Measurements from ENCODE around the gene TTI1.

TTI1 gene

DNA sequence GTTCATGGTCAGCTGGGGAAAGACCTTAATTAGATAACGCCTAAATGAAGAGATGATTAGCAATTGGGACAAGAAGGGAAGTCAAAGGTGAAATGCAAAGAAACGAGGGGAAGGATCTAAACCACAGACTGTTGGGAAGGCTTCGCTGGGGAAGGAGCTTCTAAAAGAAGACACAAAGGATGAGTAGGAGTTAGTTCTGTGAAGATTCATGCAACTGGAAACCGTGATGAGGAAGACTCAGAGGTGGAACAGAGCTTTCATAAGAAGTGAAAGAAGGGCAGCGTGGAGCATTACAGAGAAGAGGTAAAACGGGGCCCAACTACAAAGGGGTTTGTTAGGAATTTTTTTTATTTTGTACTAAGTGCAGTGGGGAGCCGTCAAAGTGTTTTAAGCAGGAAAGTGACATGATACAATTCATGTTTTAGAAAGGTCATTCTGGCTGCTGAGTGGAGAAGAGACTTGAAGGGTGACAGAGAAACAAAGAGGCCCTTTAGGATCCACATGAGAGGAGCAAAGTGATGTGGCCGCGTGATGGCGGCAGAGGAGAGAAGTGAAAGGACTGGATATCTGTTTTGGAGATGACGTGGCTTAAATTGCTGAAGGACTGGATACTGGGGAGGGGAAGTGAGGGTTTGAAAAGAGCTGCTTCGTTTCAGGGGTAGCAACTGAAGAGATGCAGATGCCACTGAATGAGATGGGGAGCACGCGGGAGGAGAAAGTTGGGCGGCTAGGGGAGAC, 33.6 kb downstream of the TTI1 start:
- Histone ChIP-seq H3K27me3 (ENCODE audit: insufficient read depth, low read length) (no peaks in the 10 kb centered on the region), H3K4me3 (ENCODE audit: low read depth, low read length) (no peak overlapping the region), H3K4me1 (ENCODE audit: control insufficient read depth, insufficient read depth, low read length, unreplicated experiment) (peaks cover 28% of the 10 kb centered on the region), H3K27ac (ENCODE audit: low read depth, low read length) (no peak overlapping the region), H3K79me2 (ENCODE audit: control insufficient read depth, insufficient read depth, low read length, unreplicated experiment) (no peaks in the 10 kb centered on the region), H3K36me3 (ENCODE audit: insufficient read depth, low read length) (peaks cover 15% of the 10 kb centered on the region; the same call in 1 of the 2 replicates), H2AFZ (ENCODE audit: low read length, unreplicated experiment) (no peak overlapping the region)

GRCh38 chr20:37997516-37997915, 35.7 kb downstream of the TTI1 start:
- Histone ChIP-seq H3K27me3 (ENCODE audit: insufficient read depth, low read length) (no peaks in the 10 kb centered on the region), H3K36me3 (ENCODE audit: insufficient read depth, low read length) (peaks cover 10% of the 10 kb centered on the region; the same call in 1 of the 2 replicates), H3K79me2 (ENCODE audit: control insufficient read depth, insufficient read depth, low read length, unreplicated experiment) (no peaks in the 10 kb centered on the region), H3K4me1 (ENCODE audit: control insufficient read depth, insufficient read depth, low read length, unreplicated experiment) (peaks cover 40% of the 10 kb centered on the region), H2AFZ (ENCODE audit: low read length, unreplicated experiment) (no peak overlapping the region), H3K27ac (ENCODE audit: low read depth, low read length) (no peak overlapping the region), H3K4me3 (ENCODE audit: low read depth, low read length) (no peak overlapping the region)

DNA sequence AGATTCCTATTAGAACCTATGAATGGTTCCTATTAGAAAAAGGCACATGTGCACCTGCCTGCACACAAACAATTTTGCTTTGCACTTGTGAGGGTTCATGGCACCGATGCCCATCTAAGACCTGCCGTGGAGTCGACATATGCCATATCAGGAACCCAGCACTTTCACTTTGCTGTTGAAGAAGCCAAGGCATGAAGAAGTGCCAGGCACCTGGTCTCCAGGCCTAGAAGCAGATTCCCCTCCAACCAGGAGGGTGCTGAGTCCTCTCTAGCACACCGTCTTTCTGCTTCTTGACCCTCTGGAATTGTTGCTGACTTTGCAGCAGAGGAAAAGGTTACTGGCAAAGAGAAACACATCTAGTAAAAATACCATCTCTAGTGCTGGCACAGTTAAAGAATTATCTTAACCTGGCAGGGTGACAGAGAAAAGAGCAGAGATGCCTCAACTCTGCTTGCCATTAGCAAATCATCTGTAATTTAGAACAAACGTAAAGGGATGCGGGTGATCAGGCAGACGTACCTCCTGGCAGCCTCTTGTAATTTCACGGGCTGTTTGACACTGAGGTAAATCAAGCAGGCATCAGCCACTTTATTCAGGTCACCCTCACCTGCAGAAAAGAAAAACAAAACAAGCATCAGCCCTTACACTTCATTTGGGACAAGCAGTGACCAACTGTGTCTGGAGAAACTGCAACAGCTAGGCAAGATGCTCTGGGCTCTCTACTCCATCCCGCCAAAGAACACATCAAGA, 37.2 kb downstream of the TTI1 start:
- no peak overlapping the region for H3K4me3 ChIP-seq (ENCODE audit: low read depth, low read length)
- no peaks in the 10 kb centered on the region for H3K27me3 ChIP-seq (ENCODE audit: insufficient read depth, low read length)
- H3K36me3 ChIP-seq (ENCODE audit: insufficient read depth, low read length): peaks cover 10% of the 10 kb centered on the region; the same call in 1 of the 2 replicates
- no peaks in the 10 kb centered on the region for H3K79me2 ChIP-seq (ENCODE audit: control insufficient read depth, insufficient read depth, low read length, unreplicated experiment)
- H3K27ac ChIP-seq (ENCODE audit: low read depth, low read length): no peak overlapping the region
- H3K4me1 ChIP-seq (ENCODE audit: control insufficient read depth, insufficient read depth, low read length, unreplicated experiment): peaks cover 38% of the 10 kb centered on the region
- no peak overlapping the region for H2AFZ ChIP-seq (ENCODE audit: low read length, unreplicated experiment)

GRCh38 chr20:37994512-37994911, 38.7 kb downstream of the TTI1 start:
- Histone ChIP-seq H3K27ac (ENCODE audit: low read depth, low read length) (peak overlapping the region; percentile 23; the same call in 1 of the 2 replicates), H3K36me3 (ENCODE audit: insufficient read depth, low read length) (peaks cover 6% of the 10 kb centered on the region; the same call in 1 of the 2 replicates), H3K4me1 (ENCODE audit: control insufficient read depth, insufficient read depth, low read length, unreplicated experiment) (peaks cover 47% of the 10 kb centered on the region)

GRCh38 chr20:37992802-37993409, 40.4 kb downstream of the TTI1 start:
- Histone ChIP-seq H2AFZ (ENCODE audit: low read length, unreplicated experiment) (no peak overlapping the region), H3K4me1 (ENCODE audit: control insufficient read depth, insufficient read depth, low read length, unreplicated experiment) (peaks cover 50% of the 10 kb centered on the region), H3K4me3 (ENCODE audit: low read depth, low read length) (no peak overlapping the region), H3K27ac (ENCODE audit: low read depth, low read length) (peak overlapping the region; percentile 28; the same call in 1 of the 2 replicates), H3K79me2 (ENCODE audit: control insufficient read depth, insufficient read depth, low read length, unreplicated experiment) (no peaks in the 10 kb centered on the region), H3K36me3 (ENCODE audit: insufficient read depth, low read length) (no peaks in the 10 kb centered on the region), H3K27me3 (ENCODE audit: insufficient read depth, low read length) (no peaks in the 10 kb centered on the region)

More at GRCh38 chr20:37994512-37994911, 38.7 kb downstream of the TTI1 start:
- Histone ChIP-seq H3K27me3 (ENCODE audit: insufficient read depth, low read length) (no peaks in the 10 kb centered on the region), H2AFZ (ENCODE audit: low read length, unreplicated experiment) (no peak overlapping the region), H3K79me2 (ENCODE audit: control insufficient read depth, insufficient read depth, low read length, unreplicated experiment) (no peaks in the 10 kb centered on the region), H3K4me3 (ENCODE audit: low read depth, low read length) (no peak overlapping the region)

GRCh38 chr20:37991908-37992307, 41.3 kb downstream of the TTI1 start:
- Histone ChIP-seq H3K79me2 (ENCODE audit: control insufficient read depth, insufficient read depth, low read length, unreplicated experiment) (no peaks in the 10 kb centered on the region), H3K27me3 (ENCODE audit: insufficient read depth, low read length) (no peaks in the 10 kb centered on the region), H3K4me1 (ENCODE audit: control insufficient read depth, insufficient read depth, low read length, unreplicated experiment) (peaks cover 50% of the 10 kb centered on the region), H3K4me3 (ENCODE audit: low read depth, low read length) (no peak overlapping the region), H2AFZ (ENCODE audit: low read length, unreplicated experiment) (no peak overlapping the region), H3K36me3 (ENCODE audit: insufficient read depth, low read length) (no peaks in the 10 kb centered on the region), H3K27ac (ENCODE audit: low read depth, low read length) (peak overlapping the region; percentile 78; the same call in 1 of the 2 replicates)

- H3K4me1 ChIP-seq (ENCODE audit: control insufficient read depth, insufficient read depth, low read length, unreplicated experiment): peaks cover 50% of the 10 kb centered on the region
- no peaks in the 10 kb centered on the region for H3K79me2 ChIP-seq (ENCODE audit: control insufficient read depth, insufficient read depth, low read length, unreplicated experiment)
- H3K27me3 ChIP-seq (ENCODE audit: insufficient read depth, low read length): no peaks in the 10 kb centered on the region
- no peaks in the 10 kb centered on the region for H3K36me3 ChIP-seq (ENCODE audit: insufficient read depth, low read length)
- H2AFZ ChIP-seq (ENCODE audit: low read length, unreplicated experiment): no peak overlapping the region
- H3K27ac ChIP-seq (ENCODE audit: low read depth, low read length): peak overlapping the region; percentile 78
- no peak overlapping the region for H3K4me3 ChIP-seq (ENCODE audit: low read depth, low read length)
Observed at GRCh38 chr20:37991157-37991866, 41.9 kb downstream of the TTI1 start.

DNA sequence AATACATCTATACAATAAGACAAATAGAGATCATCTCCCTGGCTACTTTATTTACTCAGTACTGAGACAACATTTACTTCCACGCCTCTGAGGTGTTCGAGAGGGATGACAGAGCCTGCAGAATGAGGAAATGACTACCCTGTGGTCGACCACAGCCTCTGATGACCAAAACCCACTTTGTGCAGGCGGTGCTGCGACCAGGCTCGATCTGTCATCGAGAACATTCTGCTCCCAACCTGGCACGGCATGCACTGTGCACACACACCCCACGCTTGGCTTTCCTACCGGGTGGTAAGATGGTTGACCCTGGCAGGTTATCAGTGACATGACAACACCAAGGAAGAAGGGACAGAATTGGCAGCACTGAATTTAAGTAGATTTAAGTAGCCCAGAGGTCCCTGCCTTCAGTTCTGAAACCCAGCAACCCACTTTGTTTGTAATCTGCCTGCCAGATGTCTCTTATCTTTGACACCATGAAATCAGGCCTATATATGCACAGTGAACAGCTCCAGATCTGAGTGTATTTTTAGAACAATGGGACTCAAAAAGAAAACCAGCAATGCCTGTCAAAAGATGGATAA, 42.6 kb downstream of the TTI1 start:
- Histone ChIP-seq H3K36me3 (ENCODE audit: insufficient read depth, low read length) (no peaks in the 10 kb centered on the region), H3K79me2 (ENCODE audit: control insufficient read depth, insufficient read depth, low read length, unreplicated experiment) (no peaks in the 10 kb centered on the region), H3K27me3 (ENCODE audit: insufficient read depth, low read length) (no peaks in the 10 kb centered on the region), H2AFZ (ENCODE audit: low read length, unreplicated experiment) (no peak overlapping the region), H3K27ac (ENCODE audit: low read depth, low read length) (peak overlapping the region; percentile 88), H3K4me3 (ENCODE audit: low read depth, low read length) (no peak overlapping the region), H3K4me1 (ENCODE audit: control insufficient read depth, insufficient read depth, low read length, unreplicated experiment) (peaks cover 50% of the 10 kb centered on the region)

- no peaks in the 10 kb centered on the region for H3K36me3 ChIP-seq (ENCODE audit: insufficient read depth, low read length)
Observed at GRCh38 chr20:37989601-37990295, 43.5 kb downstream of the TTI1 start.

More at GRCh38 chr20:37989601-37990295, 43.5 kb downstream of the TTI1 start:
- Histone ChIP-seq H3K4me3 (ENCODE audit: low read depth, low read length) (no peak overlapping the region), H2AFZ (ENCODE audit: low read length, unreplicated experiment) (no peak overlapping the region), H3K27ac (ENCODE audit: low read depth, low read length) (peak overlapping the region; percentile 88), H3K79me2 (ENCODE audit: control insufficient read depth, insufficient read depth, low read length, unreplicated experiment) (no peaks in the 10 kb centered on the region), H3K27me3 (ENCODE audit: insufficient read depth, low read length) (no peaks in the 10 kb centered on the region), H3K4me1 (ENCODE audit: control insufficient read depth, insufficient read depth, low read length, unreplicated experiment) (peaks cover 42% of the 10 kb centered on the region)
